ENCODE measurements around the gene ARNT2. TPM values are rescaled to one million over a fixed set of nuclear protein-coding genes. Genes with fewer than 3 reads are reported as not detected.
"Not testable (repeated sequence)": the region's sequence is repeated elsewhere in the genome, so short reads cannot be mapped to it uniquely, and the experiment has no call there.

Gene ARNT2
- total RNA-seq, 1 donor from 2014 or later, result 3.6 TPM

DNA sequence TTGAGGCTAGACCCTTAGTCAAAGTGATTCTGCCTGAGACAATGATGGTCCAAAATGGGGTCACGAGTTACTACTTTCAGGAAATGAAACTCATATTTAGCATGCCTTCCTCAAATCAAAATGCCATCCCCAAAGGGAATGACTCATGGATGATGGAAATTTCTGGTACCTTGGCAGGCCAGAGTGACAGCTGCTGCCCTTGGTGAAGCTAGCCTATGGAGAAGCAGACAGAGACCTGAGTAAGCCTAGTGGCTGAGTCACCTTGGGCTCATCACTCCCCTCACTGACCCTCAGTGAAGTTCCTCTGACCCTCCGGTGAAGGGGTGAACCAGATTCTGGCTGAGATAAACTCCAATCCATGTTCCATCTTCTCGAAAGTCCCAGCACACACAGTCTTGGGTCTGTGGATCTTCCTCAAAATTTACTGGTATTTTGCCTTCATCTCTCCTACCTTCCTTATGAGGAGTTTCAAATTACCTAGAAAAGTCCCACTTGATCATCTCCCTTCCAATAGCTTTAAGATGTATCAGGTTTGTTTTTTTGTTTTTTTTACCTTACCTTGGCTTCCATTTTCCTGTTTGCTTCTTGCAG is 236.4 kb downstream of the ARNT2 start:
- TF ChIP-seq, protein P1, sequence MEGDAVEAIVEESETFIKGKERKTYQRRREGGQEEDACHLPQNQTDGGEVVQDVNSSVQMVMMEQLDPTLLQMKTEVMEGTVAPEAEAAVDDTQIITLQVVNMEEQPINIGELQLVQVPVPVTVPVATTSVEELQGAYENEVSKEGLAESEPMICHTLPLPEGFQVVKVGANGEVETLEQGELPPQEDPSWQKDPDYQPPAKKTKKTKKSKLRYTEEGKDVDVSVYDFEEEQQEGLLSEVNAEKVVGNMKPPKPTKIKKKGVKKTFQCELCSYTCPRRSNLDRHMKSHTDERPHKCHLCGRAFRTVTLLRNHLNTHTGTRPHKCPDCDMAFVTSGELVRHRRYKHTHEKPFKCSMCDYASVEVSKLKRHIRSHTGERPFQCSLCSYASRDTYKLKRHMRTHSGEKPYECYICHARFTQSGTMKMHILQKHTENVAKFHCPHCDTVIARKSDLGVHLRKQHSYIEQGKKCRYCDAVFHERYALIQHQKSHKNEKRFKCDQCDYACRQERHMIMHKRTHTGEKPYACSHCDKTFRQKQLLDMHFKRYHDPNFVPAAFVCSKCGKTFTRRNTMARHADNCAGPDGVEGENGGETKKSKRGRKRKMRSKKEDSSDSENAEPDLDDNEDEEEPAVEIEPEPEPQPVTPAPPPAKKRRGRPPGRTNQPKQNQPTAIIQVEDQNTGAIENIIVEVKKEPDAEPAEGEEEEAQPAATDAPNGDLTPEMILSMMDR (IDR thresholded peaks at IDR 0.05; ENCODE audit: borderline replicate concordance), result no peak
- no peak overlapping the region for H3K27ac ChIP-seq (replicated peaks)
- DNase-seq, result no peak
- H3K4me3 ChIP-seq, result no peak overlapping the region
- H3K36me3 ChIP-seq, result no peaks in the 10 kb centered on the region
- intact Hi-C loops (cut with micrococcal nuclease), result no loop called here
- H3K4me1 ChIP-seq, result peaks cover 17% of the 10 kb centered on the region
- H3K27me3 ChIP-seq (ENCODE audit: low read depth), result no peaks in the 10 kb centered on the region
- peaks cover 11% of the 10 kb centered on the region for H3K9me3 ChIP-seq (replicated peaks)

DNA sequence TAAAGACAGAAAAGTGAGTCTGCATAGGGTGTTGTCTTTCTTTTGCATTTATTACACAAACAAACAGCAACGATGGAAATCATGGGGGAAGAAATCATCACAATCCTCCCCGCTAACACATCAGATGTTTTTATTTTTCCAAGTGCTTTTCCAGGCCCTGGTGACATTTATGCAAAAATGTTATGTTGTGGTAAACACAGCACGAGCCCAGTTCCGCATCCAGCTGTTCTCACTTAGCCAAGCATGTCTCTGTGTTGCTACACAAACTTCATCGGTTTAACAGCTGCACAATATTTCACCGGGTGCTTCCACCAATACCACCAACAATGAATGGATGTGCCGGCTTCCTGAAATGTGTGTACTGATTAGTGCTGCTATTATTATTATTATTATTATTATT is 237.2 kb downstream of the ARNT2 start:
- Histone ChIP-seq H3K27me3 (ENCODE audit: low read depth) (no peaks in the 10 kb centered on the region), H3K36me3 (no peaks in the 10 kb centered on the region), H3K27ac (replicated peaks) (no peak overlapping the region), H3K4me3 (no peak overlapping the region), H3K4me1 (peaks cover 13% of the 10 kb centered on the region), H3K9me3 (replicated peaks) (peaks cover 11% of the 10 kb centered on the region)
- DNase-seq, result no peak
- intact Hi-C loops (cut with micrococcal nuclease), result no loop called here
- TF ChIP-seq, protein P1 (IDR thresholded peaks at IDR 0.05; ENCODE audit: borderline replicate concordance), result no peak

DNA sequence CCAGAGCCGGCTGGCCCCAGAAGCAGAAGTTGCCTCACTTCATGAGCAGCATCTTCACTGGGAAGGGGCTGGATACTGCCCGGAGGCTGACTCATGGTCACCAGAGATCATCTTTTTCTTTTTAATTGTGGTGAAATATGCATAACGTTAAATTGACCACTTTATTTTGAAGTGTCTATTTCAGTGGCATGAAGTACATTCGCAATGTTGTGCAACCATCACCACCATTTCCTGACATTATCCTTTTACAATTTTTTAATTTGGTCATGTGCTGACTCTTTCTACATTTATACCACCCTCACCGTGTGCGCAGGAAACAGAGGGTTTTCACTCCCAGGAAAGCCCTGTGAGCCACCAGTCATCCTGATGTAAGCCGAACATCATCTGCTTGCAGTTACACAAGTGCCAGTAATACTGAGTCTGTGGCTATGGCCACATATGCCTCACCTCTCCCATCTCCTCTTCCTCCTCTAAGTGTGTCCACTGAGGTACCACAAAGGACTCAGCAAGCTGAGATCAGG is 239.3 kb downstream of the ARNT2 start:
- H3K27me3 ChIP-seq (ENCODE audit: low read depth), result no peaks in the 10 kb centered on the region
- no peak for DNase-seq
- no peak overlapping the region for H3K27ac ChIP-seq (replicated peaks)
- H3K36me3 ChIP-seq, result no peaks in the 10 kb centered on the region
- peaks cover 11% of the 10 kb centered on the region for H3K9me3 ChIP-seq (replicated peaks)
- intact Hi-C loops (cut with micrococcal nuclease), result no loop called here
- no peak overlapping the region for H3K4me3 ChIP-seq
- H3K4me1 ChIP-seq, result peaks cover 5% of the 10 kb centered on the region
- TF ChIP-seq, protein P1 (IDR thresholded peaks at IDR 0.05; ENCODE audit: borderline replicate concordance), result no peak

DNA sequence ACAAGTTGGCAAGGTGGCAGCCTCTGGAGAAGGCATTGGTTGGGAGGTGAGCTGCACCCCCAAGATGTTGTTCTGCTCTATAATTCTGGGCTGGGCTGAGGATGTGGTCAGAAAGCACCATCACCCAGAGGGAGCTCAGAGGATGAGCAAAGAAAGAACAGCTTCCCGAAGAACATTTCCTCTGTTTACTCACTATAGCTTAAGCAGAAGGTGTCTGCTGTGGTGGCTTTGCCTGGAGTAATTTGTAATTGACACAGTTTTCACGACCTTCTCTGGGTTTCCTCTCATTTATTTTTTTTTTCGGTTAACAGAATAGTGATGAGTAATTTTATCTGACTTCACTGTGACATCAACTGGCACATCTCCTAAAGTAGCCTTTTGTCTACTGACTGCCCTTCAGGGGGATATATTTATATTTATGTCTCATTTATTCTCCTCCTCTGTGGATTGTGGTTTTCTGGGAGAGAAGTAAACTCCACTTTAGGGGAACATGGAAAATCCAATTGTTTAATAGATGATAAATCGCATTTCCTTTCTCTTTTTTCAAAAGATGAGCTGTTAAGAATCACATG is 241.4 kb downstream of the ARNT2 start:
- TF ChIP-seq, protein P1 (IDR thresholded peaks at IDR 0.05; ENCODE audit: borderline replicate concordance), result no peak
- peaks cover 6% of the 10 kb centered on the region for H3K9me3 ChIP-seq (replicated peaks)
- no peak for DNase-seq
- intact Hi-C loops (cut with micrococcal nuclease), result no loop called here
- H3K36me3 ChIP-seq, result no peaks in the 10 kb centered on the region
- no peaks in the 10 kb centered on the region for H3K4me1 ChIP-seq
- no peak overlapping the region for H3K4me3 ChIP-seq
- no peak overlapping the region for H3K27ac ChIP-seq (replicated peaks)
- no peaks in the 10 kb centered on the region for H3K27me3 ChIP-seq (ENCODE audit: low read depth)

DNA sequence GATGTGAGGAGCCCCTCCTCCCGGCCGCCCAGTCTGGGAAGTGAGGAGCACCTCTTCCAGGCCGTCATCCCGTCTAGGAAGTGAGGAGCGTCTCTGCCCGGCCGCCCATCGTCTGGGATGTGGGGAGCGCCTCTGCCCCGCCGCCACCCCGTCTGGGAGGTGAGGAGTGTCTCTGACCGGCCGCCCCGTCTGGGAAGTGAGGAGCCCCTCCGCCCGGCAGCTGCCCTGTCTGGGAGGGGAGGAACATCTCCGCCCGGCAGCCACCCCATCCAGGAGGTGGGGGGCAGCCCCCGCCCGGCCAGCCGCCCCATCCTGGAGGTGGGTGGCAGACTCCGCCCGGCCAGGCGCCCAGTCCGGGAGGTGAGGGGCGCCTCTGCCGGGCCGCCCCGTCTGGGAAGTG is 243.2 kb downstream of the ARNT2 start:
- H3K4me3 ChIP-seq; H3K27me3 ChIP-seq (ENCODE audit: low read depth); DNase-seq; H3K36me3 ChIP-seq; H3K27ac ChIP-seq (replicated peaks); intact Hi-C loops (cut with micrococcal nuclease); H3K4me1 ChIP-seq: not testable (repeated sequence)
- peaks cover 15% of the 10 kb centered on the region for H3K9me3 ChIP-seq (replicated peaks)

Small RNA genes lying within 50 kb of the gene (microRNA-seq; reads per million reads assigned to microRNA genes)
- not detected for gene MIR5572

Other genes with a start within 250 kb of the ARNT2 start
- 2.1 TPM for gene CTXND1, start 152.2 kb upstream of the ARNT2 start, total RNA-seq

All from left ventricle myocardium inferior (tissue), 1 donor.